ENCODE measurements around the gene SLC35F4.

DNA sequence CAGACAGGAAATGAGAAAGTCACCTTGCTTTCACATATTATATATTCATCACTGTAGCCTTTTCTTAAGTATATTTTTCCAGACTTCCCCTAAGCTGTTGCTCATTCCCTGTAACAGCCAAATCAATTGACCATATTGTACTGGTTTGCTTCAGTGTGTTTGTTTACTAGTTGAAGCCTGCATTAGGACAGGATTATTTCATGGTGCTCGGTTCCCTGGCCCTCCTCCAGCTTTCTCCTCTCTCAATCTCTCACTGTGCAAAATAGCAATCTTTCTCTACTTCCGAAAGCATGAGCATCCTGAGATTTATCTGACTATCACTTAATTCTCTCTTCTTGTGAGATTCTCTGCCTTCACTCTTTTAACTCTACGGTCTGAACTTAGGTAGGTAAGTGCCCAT, 2.4 kb downstream of the SLC35F4 start:
- no peak for TF ChIP-seq JUN (IDR thresholded peaks at IDR 0.05; ENCODE audit: borderline replicate concordance, insufficient read depth, insufficient read length, low read depth)
- TF ChIP-seq POLR2AphosphoS5 (IDR thresholded peaks at IDR 0.05; ENCODE audit: insufficient read depth, low read depth, low read length): no peak
- TF ChIP-seq, protein P1, sequence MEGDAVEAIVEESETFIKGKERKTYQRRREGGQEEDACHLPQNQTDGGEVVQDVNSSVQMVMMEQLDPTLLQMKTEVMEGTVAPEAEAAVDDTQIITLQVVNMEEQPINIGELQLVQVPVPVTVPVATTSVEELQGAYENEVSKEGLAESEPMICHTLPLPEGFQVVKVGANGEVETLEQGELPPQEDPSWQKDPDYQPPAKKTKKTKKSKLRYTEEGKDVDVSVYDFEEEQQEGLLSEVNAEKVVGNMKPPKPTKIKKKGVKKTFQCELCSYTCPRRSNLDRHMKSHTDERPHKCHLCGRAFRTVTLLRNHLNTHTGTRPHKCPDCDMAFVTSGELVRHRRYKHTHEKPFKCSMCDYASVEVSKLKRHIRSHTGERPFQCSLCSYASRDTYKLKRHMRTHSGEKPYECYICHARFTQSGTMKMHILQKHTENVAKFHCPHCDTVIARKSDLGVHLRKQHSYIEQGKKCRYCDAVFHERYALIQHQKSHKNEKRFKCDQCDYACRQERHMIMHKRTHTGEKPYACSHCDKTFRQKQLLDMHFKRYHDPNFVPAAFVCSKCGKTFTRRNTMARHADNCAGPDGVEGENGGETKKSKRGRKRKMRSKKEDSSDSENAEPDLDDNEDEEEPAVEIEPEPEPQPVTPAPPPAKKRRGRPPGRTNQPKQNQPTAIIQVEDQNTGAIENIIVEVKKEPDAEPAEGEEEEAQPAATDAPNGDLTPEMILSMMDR (IDR thresholded peaks at IDR 0.05; ENCODE audit: extremely low read depth in 1 of 2, insufficient read depth in 1 of 2, low read depth in 1 of 2, low read length in 2 of 2): no peak
- TF ChIP-seq, protein P2, sequence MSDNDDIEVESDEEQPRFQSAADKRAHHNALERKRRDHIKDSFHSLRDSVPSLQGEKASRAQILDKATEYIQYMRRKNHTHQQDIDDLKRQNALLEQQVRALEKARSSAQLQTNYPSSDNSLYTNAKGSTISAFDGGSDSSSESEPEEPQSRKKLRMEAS (IDR thresholded peaks at IDR 0.05; ENCODE audit: insufficient read depth, insufficient read length): no peak
- no peak for TF ChIP-seq POLR2A (IDR thresholded peaks at IDR 0.05; ENCODE audit: low read depth, low read length)
- no peak for TF ChIP-seq EZH2 (IDR thresholded peaks at IDR 0.05; ENCODE audit: borderline replicate concordance, low read depth, low read length, severe bottlenecking)
- no peak for TF ChIP-seq FOS (IDR thresholded peaks at IDR 0.05; ENCODE audit: borderline replicate concordance, insufficient read depth, low read length)
- no peak for TF ChIP-seq GATA2 (IDR thresholded peaks at IDR 0.05; ENCODE audit: insufficient read depth, insufficient read length, low read depth, low read length)
- no peak for TF ChIP-seq MYC (IDR thresholded peaks at IDR 0.05; ENCODE audit: low read depth, low read length)

Measured in endothelial cell of umbilical vein (primary cell).